Bronchial epithelial cell (primary cell): ENCODE data around the gene RPAP2. TPM values are rescaled to one million over a fixed set of nuclear protein-coding genes. Genes with fewer than 3 reads are reported as not detected.

ENCODE experiments used
- DNase-seq: peaks from one replicate; pipeline ENCODE4 v3.0.0-alpha.2; 2010; ENCODE audit warnings: low read depth
- FAIRE-seq: peaks from 2 replicates; lab custom pipeline; 2011; peaks lifted over from hg19 to GRCh38; lab: Jason Lieb, UNC
- H3K27me3 ChIP-seq: 2 replicates; pipeline ENCODE4 v1.5.1; 2011; ENCODE audit warnings: low read length; ENCODE audit not compliant: control insufficient read depth, insufficient read depth
- H3K36me3 ChIP-seq: 2 replicates; pipeline ENCODE4 v1.5.1; 2011; ENCODE audit warnings: low read length; ENCODE audit not compliant: control insufficient read depth, insufficient read depth
- H3K4me3 ChIP-seq: 2 replicates; pipeline ENCODE4 v1.5.1; 2011; ENCODE audit warnings: mild to moderate bottlenecking, low read depth, low read length, control low read depth
- CTCF ChIP-seq: IDR thresholded peaks from 2 replicates; pipeline ENCODE4 v1.5.1; 2011; ENCODE audit warnings: mild to moderate bottlenecking, moderate library complexity, low read length, control low read depth, inconsistent platforms; ENCODE audit not compliant: insufficient read depth, severe bottlenecking
- total RNA-seq: library from RNA; depleted of rRNA; stranded (reverse); fragments of >200 nt; gene quantifications from 2 replicates; pipeline ENCODE4 v1.2.1, GENCODE V29; 2014

The RPAP2 gene
- total RNA-seq, 1 donor from 2014 or later: 4.7 TPM

GRCh38 chr1:92359986-92360385 lies 61.1 kb downstream of the RPAP2 start:
- no peak overlapping the region for H3K4me3 ChIP-seq
- peaks cover 3% of the 10 kb centered on the region for H3K36me3 ChIP-seq
- TF ChIP-seq CTCF: no peak
- no peak for FAIRE-seq
- H3K27me3 ChIP-seq: no peaks in the 10 kb centered on the region
- DNase-seq: no peak

- Histone ChIP-seq H3K27me3 (no peaks in the 10 kb centered on the region), H3K4me3 (no peak overlapping the region), H3K36me3 (peaks cover 3% of the 10 kb centered on the region)
- no peak for DNase-seq
- FAIRE-seq: peak; percentile 18
- no peak for TF ChIP-seq CTCF
Measured at GRCh38 chr1:92362970-92363369, 64.1 kb downstream of the RPAP2 start.

DNA sequence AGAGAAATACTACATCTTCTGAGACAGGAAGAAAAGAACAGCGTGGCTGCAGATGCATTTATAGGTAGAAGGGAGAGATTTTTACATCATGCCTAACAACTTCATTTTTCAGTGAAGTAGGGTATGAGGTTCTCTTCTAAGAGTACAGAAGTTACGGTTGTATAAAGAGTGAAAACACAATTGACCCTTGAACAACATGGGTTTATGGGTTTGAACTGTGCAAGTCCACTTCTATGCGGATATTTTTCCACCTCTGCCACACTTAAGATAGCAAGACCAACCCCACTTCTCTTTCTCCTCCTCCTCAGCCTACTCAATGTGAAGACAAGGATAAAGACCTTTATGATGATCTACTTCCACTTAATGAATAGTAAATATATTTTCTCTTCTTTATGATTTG lies 64.5 kb downstream of the RPAP2 start:
- no peak for FAIRE-seq
- no peak for TF ChIP-seq CTCF
- Histone ChIP-seq H3K36me3 (peaks cover 3% of the 10 kb centered on the region), H3K4me3 (no peak overlapping the region), H3K27me3 (no peaks in the 10 kb centered on the region)
- no peak for DNase-seq

- no peak for DNase-seq
- peaks cover 1% of the 10 kb centered on the region for H3K36me3 ChIP-seq
- no peaks in the 10 kb centered on the region for H3K27me3 ChIP-seq
- no peak for FAIRE-seq
- no peak overlapping the region for H3K4me3 ChIP-seq
- no peak for TF ChIP-seq CTCF
Measured at GRCh38 chr1:92365378-92366039, 66.7 kb downstream of the RPAP2 start.

GRCh38 chr1:92366040-92366395 lies 67.2 kb downstream of the RPAP2 start:
- no peak for FAIRE-seq
- TF ChIP-seq CTCF: no peak
- H3K4me3 ChIP-seq: no peak overlapping the region
- H3K27me3 ChIP-seq: no peaks in the 10 kb centered on the region
- no peak for DNase-seq
- peaks cover 1% of the 10 kb centered on the region for H3K36me3 ChIP-seq

- Histone ChIP-seq H3K4me3 (no peak overlapping the region), H3K27me3 (no peaks in the 10 kb centered on the region), H3K36me3 (peaks cover 1% of the 10 kb centered on the region)
- no peak for DNase-seq
- FAIRE-seq: no peak
- TF ChIP-seq CTCF: no peak
Measured at GRCh38 chr1:92367496-92367895, 68.6 kb downstream of the RPAP2 start.
